Measurements from ENCODE around the gene OTUB1. TPM values are rescaled to one million over a fixed set of nuclear protein-coding genes. Genes with fewer than 3 reads are reported as not detected.

Gene OTUB1
- total and polyA plus RNA-seq, 9 of the 15 experiments (the other 6 are each of a cell fraction or from before 2014, with no cell fraction given), result 29.5 to 134 (median 66.1) TPM

GRCh38 chr11:63985812-63986155 is 454 bp upstream of the OTUB1 start (continued):
- TF ChIP-seq ZNF395 (CRISPR knock-in tag; IDR thresholded peaks at IDR 0.05), result 0 out of 2 replicates have a peak, but pooled peaks have one; percentile 21
- TF ChIP-seq, protein P1, sequence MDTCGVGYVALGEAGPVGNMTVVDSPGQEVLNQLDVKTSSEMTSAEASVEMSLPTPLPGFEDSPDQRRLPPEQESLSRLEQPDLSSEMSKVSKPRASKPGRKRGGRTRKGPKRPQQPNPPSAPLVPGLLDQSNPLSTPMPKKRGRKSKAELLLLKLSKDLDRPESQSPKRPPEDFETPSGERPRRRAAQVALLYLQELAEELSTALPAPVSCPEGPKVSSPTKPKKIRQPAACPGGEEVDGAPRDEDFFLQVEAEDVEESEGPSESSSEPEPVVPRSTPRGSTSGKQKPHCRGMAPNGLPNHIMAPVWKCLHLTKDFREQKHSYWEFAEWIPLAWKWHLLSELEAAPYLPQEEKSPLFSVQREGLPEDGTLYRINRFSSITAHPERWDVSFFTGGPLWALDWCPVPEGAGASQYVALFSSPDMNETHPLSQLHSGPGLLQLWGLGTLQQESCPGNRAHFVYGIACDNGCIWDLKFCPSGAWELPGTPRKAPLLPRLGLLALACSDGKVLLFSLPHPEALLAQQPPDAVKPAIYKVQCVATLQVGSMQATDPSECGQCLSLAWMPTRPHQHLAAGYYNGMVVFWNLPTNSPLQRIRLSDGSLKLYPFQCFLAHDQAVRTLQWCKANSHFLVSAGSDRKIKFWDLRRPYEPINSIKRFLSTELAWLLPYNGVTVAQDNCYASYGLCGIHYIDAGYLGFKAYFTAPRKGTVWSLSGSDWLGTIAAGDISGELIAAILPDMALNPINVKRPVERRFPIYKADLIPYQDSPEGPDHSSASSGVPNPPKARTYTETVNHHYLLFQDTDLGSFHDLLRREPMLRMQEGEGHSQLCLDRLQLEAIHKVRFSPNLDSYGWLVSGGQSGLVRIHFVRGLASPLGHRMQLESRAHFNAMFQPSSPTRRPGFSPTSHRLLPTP (IDR thresholded peaks at IDR 0.05; ENCODE audit: borderline replicate concordance, extremely low read depth, insufficient read length), result peak; percentile 19
- TF ChIP-seq, protein P2, sequence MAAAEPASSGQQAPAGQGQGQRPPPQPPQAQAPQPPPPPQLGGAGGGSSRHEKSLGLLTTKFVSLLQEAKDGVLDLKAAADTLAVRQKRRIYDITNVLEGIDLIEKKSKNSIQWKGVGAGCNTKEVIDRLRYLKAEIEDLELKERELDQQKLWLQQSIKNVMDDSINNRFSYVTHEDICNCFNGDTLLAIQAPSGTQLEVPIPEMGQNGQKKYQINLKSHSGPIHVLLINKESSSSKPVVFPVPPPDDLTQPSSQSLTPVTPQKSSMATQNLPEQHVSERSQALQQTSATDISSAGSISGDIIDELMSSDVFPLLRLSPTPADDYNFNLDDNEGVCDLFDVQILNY (CRISPR knock-in tag; IDR thresholded peaks at IDR 0.05), result no peak
- TF ChIP-seq LEF1 (IDR thresholded peaks at IDR 0.05), result no peak
- TF ChIP-seq ZNF589 (CRISPR knock-in tag; IDR thresholded peaks at IDR 0.05; ENCODE audit: low read depth), result no peak

All from K562 (cell line).